Measurements from ENCODE around the gene HSD17B2.

GRCh38 chr16:82108100-82108499, 73.0 kb downstream of the HSD17B2 start:
- TF ChIP-seq USF1 (IDR thresholded peaks at IDR 0.05) (no peak), EP300 (IDR thresholded peaks at IDR 0.05; ENCODE audit: borderline replicate concordance) (no peak), RAD21 (IDR thresholded peaks at IDR 0.05; ENCODE audit: low read depth) (no peak), MAX (IDR thresholded peaks at IDR 0.05) (no peak), REST (IDR thresholded peaks at IDR 0.05; ENCODE audit: low read depth) (no peak), TAF1 (IDR thresholded peaks at IDR 0.05; ENCODE audit: low read depth) (no peak), FOXM1 (IDR thresholded peaks at IDR 0.05; ENCODE audit: borderline replicate concordance, low read depth) (no peak), CEBPB (IDR thresholded peaks at IDR 0.05) (no peak), EGR1 (IDR thresholded peaks at IDR 0.05) (no peak), CREB1 (IDR thresholded peaks at IDR 0.05; ENCODE audit: low read depth) (no peak), NFIC (IDR thresholded peaks at IDR 0.05) (no peak), TEAD4 (IDR thresholded peaks at IDR 0.05) (no peak), ZBTB7A (IDR thresholded peaks at IDR 0.05; ENCODE audit: low read depth) (no peak)
